ENCODE results near the gene ANKS1A.

Gene ANKS1A

GRCh38 chr6:35007016-35007415 lies 118.0 kb downstream of the ANKS1A start:
- in situ Hi-C loops (cut with HindIII; ENCODE audit: low sequenced_read_pairs) = no loop called here
- no peak for DNase-seq (ENCODE audit: low read depth)
- TF ChIP-seq CTCF (IDR thresholded peaks at IDR 0.05; ENCODE audit: low read depth, low read length, missing control alignments) = no peak
- no peak overlapping the region for H3K4me3 ChIP-seq (ENCODE audit: low read depth, low read length)

- no peak for TF ChIP-seq CTCF (IDR thresholded peaks at IDR 0.05; ENCODE audit: low read depth, low read length, missing control alignments)
- no peak overlapping the region for H3K4me3 ChIP-seq (ENCODE audit: low read depth, low read length)
- in situ Hi-C loops (cut with HindIII; ENCODE audit: low sequenced_read_pairs) = no loop called here
- no peak for DNase-seq (ENCODE audit: low read depth)
Measured at GRCh38 chr6:35008858-35009257, 119.8 kb downstream of the ANKS1A start.

- no peak overlapping the region for H3K4me3 ChIP-seq (ENCODE audit: low read depth, low read length)
- TF ChIP-seq CTCF (IDR thresholded peaks at IDR 0.05; ENCODE audit: low read depth, low read length, missing control alignments) = no peak
- in situ Hi-C loops (cut with HindIII; ENCODE audit: low sequenced_read_pairs) = no loop called here
- no peak for DNase-seq (ENCODE audit: low read depth)
Measured at GRCh38 chr6:35011096-35012041, 122.3 kb downstream of the ANKS1A start.

- no peak overlapping the region for H3K4me3 ChIP-seq (ENCODE audit: low read depth, low read length)
- in situ Hi-C loops (cut with HindIII; ENCODE audit: low sequenced_read_pairs) = no loop called here
- TF ChIP-seq CTCF (IDR thresholded peaks at IDR 0.05; ENCODE audit: low read depth, low read length, missing control alignments) = no peak
- no peak for DNase-seq (ENCODE audit: low read depth)
Measured at GRCh38 chr6:35013701-35014100, 124.6 kb downstream of the ANKS1A start.

GRCh38 chr6:35014341-35014740 lies 125.3 kb downstream of the ANKS1A start:
- no peak for TF ChIP-seq CTCF (IDR thresholded peaks at IDR 0.05; ENCODE audit: low read depth, low read length, missing control alignments)
- in situ Hi-C loops (cut with HindIII; ENCODE audit: low sequenced_read_pairs) = no loop called here
- H3K4me3 ChIP-seq (ENCODE audit: low read depth, low read length) = no peak overlapping the region
- no peak for DNase-seq (ENCODE audit: low read depth)

GRCh38 chr6:35014786-35015185 lies 125.7 kb downstream of the ANKS1A start:
- in situ Hi-C loops (cut with HindIII; ENCODE audit: low sequenced_read_pairs) = no loop called here
- H3K4me3 ChIP-seq (ENCODE audit: low read depth, low read length) = no peak overlapping the region
- no peak for DNase-seq (ENCODE audit: low read depth)
- TF ChIP-seq CTCF (IDR thresholded peaks at IDR 0.05; ENCODE audit: low read depth, low read length, missing control alignments) = no peak

Data from astrocyte of the cerebellum (primary cell).